ENCODE results near the gene ASTE1. TPM values are rescaled to one million over a fixed set of nuclear protein-coding genes. Genes with fewer than 3 reads are reported as not detected.

The ASTE1 gene
- total and polyA plus RNA-seq, 9 of the 15 experiments (the other 6 are each of a cell fraction or from before 2014, with no cell fraction given): 3.5 to 12.1 (median 6.9) TPM

GRCh38 chr3:131072099-131072559 is 45.5 kb upstream of the ASTE1 start (continued):
- TF ChIP-seq PHF20 (IDR thresholded peaks at IDR 0.05; ENCODE audit: partially characterized antibody) (no peak), TSHZ1 (CRISPR knock-in tag; IDR thresholded peaks at IDR 0.05) (no peak), ZNF184 (CRISPR knock-in tag; IDR thresholded peaks at IDR 0.05) (no peak), CTBP1 (IDR thresholded peaks at IDR 0.05; ENCODE audit: borderline replicate concordance) (peak; percentile 60; the same call in 1 of the 2 replicates), HNRNPUL1 (IDR thresholded peaks at IDR 0.05; ENCODE audit: low read length) (no peak), PURB (CRISPR knock-in tag; IDR thresholded peaks at IDR 0.05; ENCODE audit: low read depth) (no peak), RBBP5 (IDR thresholded peaks at IDR 0.05; ENCODE audit: borderline replicate concordance, insufficient read depth, low read length, poor library complexity, severe bottlenecking) (no peak), SMARCC2 (IDR thresholded peaks at IDR 0.05; ENCODE audit: low read depth) (peak; percentile 59; the same call in 1 of the 2 replicates), ZNF436 (CRISPR knock-in tag; IDR thresholded peaks at IDR 0.05) (no peak), ZNF644 (tag; IDR thresholded peaks at IDR 0.05; ENCODE audit: low read depth) (peak; percentile 57; the same call in 1 of the 2 replicates)
- TF ChIP-seq, protein P1, sequence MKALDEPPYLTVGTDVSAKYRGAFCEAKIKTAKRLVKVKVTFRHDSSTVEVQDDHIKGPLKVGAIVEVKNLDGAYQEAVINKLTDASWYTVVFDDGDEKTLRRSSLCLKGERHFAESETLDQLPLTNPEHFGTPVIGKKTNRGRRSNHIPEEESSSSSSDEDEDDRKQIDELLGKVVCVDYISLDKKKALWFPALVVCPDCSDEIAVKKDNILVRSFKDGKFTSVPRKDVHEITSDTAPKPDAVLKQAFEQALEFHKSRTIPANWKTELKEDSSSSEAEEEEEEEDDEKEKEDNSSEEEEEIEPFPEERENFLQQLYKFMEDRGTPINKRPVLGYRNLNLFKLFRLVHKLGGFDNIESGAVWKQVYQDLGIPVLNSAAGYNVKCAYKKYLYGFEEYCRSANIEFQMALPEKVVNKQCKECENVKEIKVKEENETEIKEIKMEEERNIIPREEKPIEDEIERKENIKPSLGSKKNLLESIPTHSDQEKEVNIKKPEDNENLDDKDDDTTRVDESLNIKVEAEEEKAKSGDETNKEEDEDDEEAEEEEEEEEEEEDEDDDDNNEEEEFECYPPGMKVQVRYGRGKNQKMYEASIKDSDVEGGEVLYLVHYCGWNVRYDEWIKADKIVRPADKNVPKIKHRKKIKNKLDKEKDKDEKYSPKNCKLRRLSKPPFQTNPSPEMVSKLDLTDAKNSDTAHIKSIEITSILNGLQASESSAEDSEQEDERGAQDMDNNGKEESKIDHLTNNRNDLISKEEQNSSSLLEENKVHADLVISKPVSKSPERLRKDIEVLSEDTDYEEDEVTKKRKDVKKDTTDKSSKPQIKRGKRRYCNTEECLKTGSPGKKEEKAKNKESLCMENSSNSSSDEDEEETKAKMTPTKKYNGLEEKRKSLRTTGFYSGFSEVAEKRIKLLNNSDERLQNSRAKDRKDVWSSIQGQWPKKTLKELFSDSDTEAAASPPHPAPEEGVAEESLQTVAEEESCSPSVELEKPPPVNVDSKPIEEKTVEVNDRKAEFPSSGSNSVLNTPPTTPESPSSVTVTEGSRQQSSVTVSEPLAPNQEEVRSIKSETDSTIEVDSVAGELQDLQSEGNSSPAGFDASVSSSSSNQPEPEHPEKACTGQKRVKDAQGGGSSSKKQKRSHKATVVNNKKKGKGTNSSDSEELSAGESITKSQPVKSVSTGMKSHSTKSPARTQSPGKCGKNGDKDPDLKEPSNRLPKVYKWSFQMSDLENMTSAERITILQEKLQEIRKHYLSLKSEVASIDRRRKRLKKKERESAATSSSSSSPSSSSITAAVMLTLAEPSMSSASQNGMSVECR (CRISPR knock-in tag; IDR thresholded peaks at IDR 0.05): no peak

Measured in K562 (cell line).